Mesothelial cell of epicardium (in vitro differentiated cells): Measurements from ENCODE around the gene PRAC1. TPM values are rescaled to one million over a fixed set of nuclear protein-coding genes. Genes with fewer than 3 reads are reported as not detected.

Experiments
- DNase-seq, 2 experiments: peaks; one replicate each; pipeline ENCODE4 v3.0.0; 2021; ENCODE audit warnings: low spot score in 2 of 2; ENCODE audit not compliant: unreplicated experiment in 2 of 2
- H3K27ac Mint-ChIP-seq: 2 replicates; pipeline ENCODE4 v1.8.0; 2021; ENCODE audit warnings: mixed read lengths
- H3K27me3 Mint-ChIP-seq: 2 replicates; pipeline ENCODE4 v1.8.0; 2021; ENCODE audit warnings: low read depth, mixed read lengths
- H3K36me3 Mint-ChIP-seq: 2 replicates; pipeline ENCODE4 v1.8.0; 2021; ENCODE audit warnings: mixed read lengths
- H3K4me1 Mint-ChIP-seq: 2 replicates; pipeline ENCODE4 v1.8.0; 2021; ENCODE audit warnings: mixed read lengths
- H3K4me3 Mint-ChIP-seq: 2 replicates; pipeline ENCODE4 v1.8.0; 2021; ENCODE audit warnings: mild to moderate bottlenecking, moderate library complexity, mixed read lengths
- H3K9me3 Mint-ChIP-seq: 2 replicates; pipeline ENCODE4 v1.8.0; 2021; ENCODE audit warnings: mixed read lengths
- total RNA-seq: library from RNA; stranded (reverse); gene quantifications from 3 replicates; pipeline ENCODE4 v1.2.1, GENCODE V29; 2021
- TF ChIP-seq, protein P1 (sequence below): fragments of 200-600 bp; sonication (generic); IDR thresholded peaks from one replicate; pipeline ENCODE4 v1.5.0; 2021; ENCODE audit warnings: antibody characterized with exemption; ENCODE audit not compliant: unreplicated experiment

Gene PRAC1
- total RNA-seq, 1 donor from 2014 or later = 14.0 TPM

GRCh38 chr17:48722915-48723422 lies 651 bp upstream of the PRAC1 start, which contains the start of gene PRAC2:
TSS of gene PRAC2 (plus strand) at chr17:48723185. CDS start at chr17:48724411, 1,226 bp downstream.
- peak within 1 kb of the TSS; percentile 95 for H3K27ac Mint-ChIP-seq
- H3K4me1 Mint-ChIP-seq = peaks cover 51% of the 10 kb centered on the region

DNA sequence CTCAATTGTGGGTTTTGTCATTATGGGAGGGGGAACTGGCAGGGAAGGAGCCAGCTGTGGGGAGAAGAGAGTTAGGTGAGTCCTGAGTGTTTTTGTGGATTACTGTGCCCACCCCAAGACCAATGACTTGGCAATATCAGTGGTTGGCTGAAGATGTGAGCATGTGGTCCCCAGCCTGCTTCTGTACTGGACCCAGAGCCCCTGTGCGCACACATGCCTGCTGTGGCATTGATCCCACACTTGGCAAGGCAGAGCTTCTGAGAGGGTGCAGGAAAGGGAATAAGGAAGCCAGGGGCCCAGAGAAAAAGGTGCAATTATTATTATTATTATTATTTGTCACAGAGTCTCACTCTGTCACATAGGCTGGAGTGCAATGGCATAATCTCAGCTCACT lies 1.3 kb downstream of the PRAC1 start:
- no peak for DNase-seq
- H3K4me1 Mint-ChIP-seq = peaks cover 50% of the 10 kb centered on the region
- TF ChIP-seq, protein P1, sequence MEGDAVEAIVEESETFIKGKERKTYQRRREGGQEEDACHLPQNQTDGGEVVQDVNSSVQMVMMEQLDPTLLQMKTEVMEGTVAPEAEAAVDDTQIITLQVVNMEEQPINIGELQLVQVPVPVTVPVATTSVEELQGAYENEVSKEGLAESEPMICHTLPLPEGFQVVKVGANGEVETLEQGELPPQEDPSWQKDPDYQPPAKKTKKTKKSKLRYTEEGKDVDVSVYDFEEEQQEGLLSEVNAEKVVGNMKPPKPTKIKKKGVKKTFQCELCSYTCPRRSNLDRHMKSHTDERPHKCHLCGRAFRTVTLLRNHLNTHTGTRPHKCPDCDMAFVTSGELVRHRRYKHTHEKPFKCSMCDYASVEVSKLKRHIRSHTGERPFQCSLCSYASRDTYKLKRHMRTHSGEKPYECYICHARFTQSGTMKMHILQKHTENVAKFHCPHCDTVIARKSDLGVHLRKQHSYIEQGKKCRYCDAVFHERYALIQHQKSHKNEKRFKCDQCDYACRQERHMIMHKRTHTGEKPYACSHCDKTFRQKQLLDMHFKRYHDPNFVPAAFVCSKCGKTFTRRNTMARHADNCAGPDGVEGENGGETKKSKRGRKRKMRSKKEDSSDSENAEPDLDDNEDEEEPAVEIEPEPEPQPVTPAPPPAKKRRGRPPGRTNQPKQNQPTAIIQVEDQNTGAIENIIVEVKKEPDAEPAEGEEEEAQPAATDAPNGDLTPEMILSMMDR = no peak
- H3K27me3 Mint-ChIP-seq = peaks cover 97% of the 10 kb centered on the region
- H3K36me3 Mint-ChIP-seq = no peaks in the 10 kb centered on the region
- peak overlapping the region; percentile 79 for H3K4me3 Mint-ChIP-seq
- no peaks in the 10 kb centered on the region for H3K9me3 Mint-ChIP-seq
- H3K27ac Mint-ChIP-seq = peak overlapping the region; percentile 98

More at GRCh38 chr17:48722915-48723422, 651 bp upstream of the PRAC1 start, which contains the start of gene PRAC2:
- no peak for DNase-seq
- Mint-ChIP-seq H3K4me3 (peak within 1 kb of the TSS; percentile 79), H3K9me3 (no peaks in the 10 kb centered on the region), H3K27me3 (peaks cover 98% of the 10 kb centered on the region), H3K36me3 (no peaks in the 10 kb centered on the region)
- TF ChIP-seq, protein P1 = no peak

GRCh38 chr17:48720266-48721008 lies 1.9 kb downstream of the PRAC1 start:
- Mint-ChIP-seq H3K4me3 (peak overlapping the region; percentile 79), H3K27ac (peak overlapping the region; percentile 98), H3K4me1 (peaks cover 49% of the 10 kb centered on the region), H3K36me3 (no peaks in the 10 kb centered on the region), H3K9me3 (no peaks in the 10 kb centered on the region), H3K27me3 (peaks cover 96% of the 10 kb centered on the region)
- TF ChIP-seq, protein P1 = no peak
- DNase-seq = no peak

DNA sequence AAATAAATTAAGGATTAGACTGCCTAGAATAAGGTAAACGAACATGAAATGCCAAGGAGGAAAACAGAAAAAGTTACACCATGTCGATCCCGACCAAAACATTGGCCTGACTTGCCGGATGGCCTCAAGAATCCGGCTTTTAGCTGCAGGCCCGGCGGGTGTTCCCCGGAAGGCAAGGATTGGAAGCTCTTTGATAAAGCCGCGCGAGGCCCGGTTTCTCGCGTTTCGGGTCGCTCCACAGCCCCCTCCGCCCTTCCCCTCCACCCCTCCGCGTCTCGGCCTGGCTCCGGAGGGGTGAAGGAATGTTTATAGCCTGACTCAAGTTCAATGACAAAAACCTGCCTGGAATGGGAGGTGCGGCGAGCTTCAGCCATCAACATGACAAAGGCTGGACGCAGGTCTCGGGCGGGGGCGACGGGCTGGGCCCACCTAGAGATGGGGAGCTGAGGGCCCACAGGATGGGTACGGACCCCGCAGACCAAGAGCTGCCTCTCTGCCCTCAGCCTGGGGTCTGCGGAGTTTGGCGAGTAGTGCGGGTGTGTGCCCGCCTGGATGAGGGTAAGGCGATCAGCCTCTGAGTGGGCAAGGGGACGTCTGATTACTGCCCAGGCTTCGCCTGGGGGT lies 2.6 kb downstream of the PRAC1 start:
- Mint-ChIP-seq H3K4me3 (peak overlapping the region; percentile 79), H3K27ac (peak overlapping the region; percentile 98), H3K27me3 (peaks cover 94% of the 10 kb centered on the region), H3K36me3 (no peaks in the 10 kb centered on the region), H3K4me1 (peaks cover 43% of the 10 kb centered on the region), H3K9me3 (no peaks in the 10 kb centered on the region)
- DNase-seq = no peak
- TF ChIP-seq, protein P1 = no peak

DNA sequence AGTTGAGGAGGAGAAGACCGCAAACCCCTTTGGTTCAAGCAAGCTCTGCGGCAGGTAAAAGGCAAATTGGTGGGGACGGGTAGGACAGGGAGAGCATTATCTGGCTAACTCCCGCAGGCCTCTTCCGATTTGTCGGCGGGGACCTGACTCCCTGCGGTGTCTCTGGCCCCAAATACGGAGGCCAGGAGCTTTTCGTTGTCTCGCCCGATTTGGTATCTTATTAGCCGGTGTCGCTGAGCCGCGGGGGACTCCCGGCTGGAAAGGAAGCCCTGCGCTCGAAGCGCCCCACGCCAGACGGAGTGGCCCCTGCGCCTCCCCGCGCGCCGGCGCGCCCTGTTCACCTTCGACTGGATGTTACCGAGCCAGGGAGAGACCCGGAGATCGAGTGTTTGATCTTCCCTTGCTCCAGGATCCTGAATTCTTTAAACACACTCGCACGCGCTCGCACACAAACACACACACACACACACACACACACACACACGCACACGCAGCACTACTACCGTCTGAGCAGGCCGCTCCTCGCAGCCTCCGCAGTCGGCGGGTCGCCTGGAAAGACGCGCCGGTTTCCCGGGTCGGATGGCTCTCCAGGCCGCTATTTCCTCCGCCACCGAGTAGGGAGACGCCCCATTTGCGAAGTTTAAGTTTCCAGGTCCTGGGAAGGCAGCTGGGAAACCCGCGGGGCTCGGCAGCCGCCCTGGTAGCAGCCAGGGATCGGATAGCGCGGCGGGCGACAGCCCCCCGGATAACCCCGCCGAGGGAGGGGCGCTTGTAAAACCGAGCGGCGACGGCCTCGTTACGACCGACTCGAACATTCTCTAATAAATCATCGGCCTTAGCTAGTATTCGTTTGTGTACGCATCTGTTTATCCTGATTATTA lies 3.3 kb downstream of the PRAC1 start:
- H3K4me3 Mint-ChIP-seq = peak overlapping the region; percentile 79
- DNase-seq = peak in 1 of 2 experiments; percentile 67
- H3K4me1 Mint-ChIP-seq = peaks cover 36% of the 10 kb centered on the region
- TF ChIP-seq, protein P1 = no peak
- H3K9me3 Mint-ChIP-seq = no peaks in the 10 kb centered on the region
- H3K27me3 Mint-ChIP-seq = peaks cover 94% of the 10 kb centered on the region
- H3K36me3 Mint-ChIP-seq = no peaks in the 10 kb centered on the region
- H3K27ac Mint-ChIP-seq = peak overlapping the region; percentile 98
